Prostate gland (tissue), 2 donors: ENCODE results near the gene ITPRIP.
A peak's percentile ranks its signal among the peaks of the same experiment; 100 is the strongest.

Source experiments
- CTCF ChIP-seq, 4 experiments: fragments of 200-600 bp in 2 of 4; fragments of 450-650 bp in 2 of 4; sonication (generic) in 2 of 4; IDR thresholded peaks; 1 replicate in 3 of 4; 2 replicates in 1 of 4; pipeline ENCODE4 v1.5.1; 2016 to 2019; ENCODE audit warnings: antibody characterized with exemption in 4 of 4, mild to moderate bottlenecking in 2 of 4, moderate library complexity in 2 of 4
- POLR2A ChIP-seq: fragments of 450-650 bp; IDR thresholded peaks from one replicate; pipeline ENCODE4 v1.6.1; 2016; ENCODE audit warnings: antibody characterized with exemption, mild to moderate bottlenecking
- POLR2AphosphoS5 ChIP-seq: sonication (generic); formaldehyde crosslinking; IDR thresholded peaks from one replicate; pipeline ENCODE4 v1.6.1; 2017; ENCODE audit warnings: antibody characterized with exemption

DNA sequence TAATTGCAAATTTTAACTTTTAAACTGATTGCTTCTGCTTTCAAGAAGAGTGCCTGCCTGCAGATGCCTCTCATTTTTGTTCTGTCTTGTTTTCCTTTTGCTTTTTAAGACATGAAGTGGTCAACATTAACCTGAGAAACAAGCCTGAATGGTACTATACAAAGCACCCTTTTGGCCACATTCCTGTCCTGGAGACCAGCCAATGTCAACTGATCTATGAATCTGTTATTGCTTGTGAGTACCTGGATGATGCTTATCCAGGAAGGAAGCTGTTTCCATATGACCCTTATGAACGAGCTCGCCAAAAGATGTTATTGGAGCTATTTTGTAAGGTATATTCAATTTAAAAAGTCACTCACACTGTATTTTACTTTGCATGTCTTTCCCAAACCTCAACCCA is 60.5 kb downstream of the ITPRIP start:
- TF ChIP-seq CTCF (IDR thresholded peaks at IDR 0.05), result no peak
- no peak for TF ChIP-seq POLR2A
- peak; percentile 93 for TF ChIP-seq POLR2AphosphoS5
